ENCODE measurements around the gene TSEN2. TPM values are rescaled to one million over a fixed set of nuclear protein-coding genes. Genes with fewer than 3 reads are reported as not detected.

TSEN2 gene
- total RNA-seq, 1 donor from 2014 or later, result 8.6 TPM

GRCh38 chr3:12439161-12439940, 44.9 kb upstream of the TSEN2 start:
- Mint-ChIP-seq H3K36me3 (ENCODE audit: low read depth) (no peaks in the 10 kb centered on the region), H3K9me3 (ENCODE audit: low read depth) (no peaks in the 10 kb centered on the region), H3K27ac (ENCODE audit: unreplicated experiment) (peak overlapping the region; percentile 88), H3K4me1 (ENCODE audit: low read depth) (peaks cover 79% of the 10 kb centered on the region), H3K27me3 (ENCODE audit: low read depth) (no peaks in the 10 kb centered on the region), H3K4me3 (ENCODE audit: unreplicated experiment) (no peak overlapping the region)
- DNase-seq (ENCODE audit: low spot score), result no peak
- TF ChIP-seq, protein P1, sequence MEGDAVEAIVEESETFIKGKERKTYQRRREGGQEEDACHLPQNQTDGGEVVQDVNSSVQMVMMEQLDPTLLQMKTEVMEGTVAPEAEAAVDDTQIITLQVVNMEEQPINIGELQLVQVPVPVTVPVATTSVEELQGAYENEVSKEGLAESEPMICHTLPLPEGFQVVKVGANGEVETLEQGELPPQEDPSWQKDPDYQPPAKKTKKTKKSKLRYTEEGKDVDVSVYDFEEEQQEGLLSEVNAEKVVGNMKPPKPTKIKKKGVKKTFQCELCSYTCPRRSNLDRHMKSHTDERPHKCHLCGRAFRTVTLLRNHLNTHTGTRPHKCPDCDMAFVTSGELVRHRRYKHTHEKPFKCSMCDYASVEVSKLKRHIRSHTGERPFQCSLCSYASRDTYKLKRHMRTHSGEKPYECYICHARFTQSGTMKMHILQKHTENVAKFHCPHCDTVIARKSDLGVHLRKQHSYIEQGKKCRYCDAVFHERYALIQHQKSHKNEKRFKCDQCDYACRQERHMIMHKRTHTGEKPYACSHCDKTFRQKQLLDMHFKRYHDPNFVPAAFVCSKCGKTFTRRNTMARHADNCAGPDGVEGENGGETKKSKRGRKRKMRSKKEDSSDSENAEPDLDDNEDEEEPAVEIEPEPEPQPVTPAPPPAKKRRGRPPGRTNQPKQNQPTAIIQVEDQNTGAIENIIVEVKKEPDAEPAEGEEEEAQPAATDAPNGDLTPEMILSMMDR (IDR thresholded peaks at IDR 0.05), result no peak

- Mint-ChIP-seq H3K4me3 (ENCODE audit: unreplicated experiment) (no peak overlapping the region), H3K9me3 (ENCODE audit: low read depth) (no peaks in the 10 kb centered on the region), H3K27me3 (ENCODE audit: low read depth) (no peaks in the 10 kb centered on the region), H3K4me1 (ENCODE audit: low read depth) (peaks cover 86% of the 10 kb centered on the region), H3K27ac (ENCODE audit: unreplicated experiment) (peak overlapping the region; percentile 88), H3K36me3 (ENCODE audit: low read depth) (no peaks in the 10 kb centered on the region)
- DNase-seq (ENCODE audit: low spot score), result no peak
- TF ChIP-seq, protein P1 (IDR thresholded peaks at IDR 0.05), result no peak
Observed at GRCh38 chr3:12440927-12441714, 43.2 kb upstream of the TSEN2 start.

DNA sequence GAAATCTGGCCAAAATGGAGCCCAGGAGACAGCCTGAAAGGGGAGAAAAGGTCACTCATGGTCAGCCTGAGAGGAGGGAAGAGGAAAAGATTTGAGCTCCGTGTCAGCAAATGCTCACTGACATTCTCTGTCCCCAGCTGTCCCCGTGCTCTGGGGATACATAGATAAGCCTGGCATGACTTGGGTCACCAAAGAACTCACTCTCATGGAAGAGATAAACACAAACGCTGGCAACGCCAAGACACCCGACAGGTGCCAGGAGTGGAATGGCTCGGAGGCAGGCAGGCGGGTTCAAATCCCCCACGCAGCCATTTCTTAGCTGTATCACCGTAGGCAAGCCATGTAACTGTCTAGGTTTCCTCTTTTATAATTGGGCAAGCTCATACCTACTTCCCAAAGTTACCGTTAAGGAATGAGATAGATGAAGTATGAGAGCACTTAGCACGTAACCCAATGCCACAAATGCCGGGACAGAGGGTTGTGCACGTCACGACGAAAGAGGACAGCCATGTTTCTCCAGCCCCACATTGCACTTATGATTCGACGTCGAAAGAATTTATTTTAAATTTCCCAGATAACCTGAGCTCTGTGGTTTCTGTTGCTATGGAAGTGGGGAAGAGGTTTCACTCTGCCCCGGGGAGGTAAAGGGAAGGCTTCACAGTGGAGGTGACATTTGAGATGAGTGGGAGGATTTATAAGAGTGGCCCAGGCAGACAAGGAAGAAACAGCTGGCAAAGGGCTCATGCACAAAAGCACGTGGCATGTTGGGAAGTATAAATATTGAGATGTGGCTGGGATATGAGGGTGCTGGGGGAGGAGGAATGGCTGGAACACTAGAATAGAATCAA, 41.4 kb upstream of the TSEN2 start:
- TF ChIP-seq, protein P1 (IDR thresholded peaks at IDR 0.05), result no peak
- H3K4me1 Mint-ChIP-seq (ENCODE audit: low read depth), result peaks cover 69% of the 10 kb centered on the region
- no peaks in the 10 kb centered on the region for H3K9me3 Mint-ChIP-seq (ENCODE audit: low read depth)
- H3K27ac Mint-ChIP-seq (ENCODE audit: unreplicated experiment), result peak overlapping the region; percentile 75
- DNase-seq (ENCODE audit: low spot score), result no peak
- H3K27me3 Mint-ChIP-seq (ENCODE audit: low read depth), result no peaks in the 10 kb centered on the region
- no peak overlapping the region for H3K4me3 Mint-ChIP-seq (ENCODE audit: unreplicated experiment)
- no peaks in the 10 kb centered on the region for H3K36me3 Mint-ChIP-seq (ENCODE audit: low read depth)

- Mint-ChIP-seq H3K27me3 (ENCODE audit: low read depth) (no peaks in the 10 kb centered on the region), H3K36me3 (ENCODE audit: low read depth) (no peaks in the 10 kb centered on the region), H3K4me1 (ENCODE audit: low read depth) (peaks cover 64% of the 10 kb centered on the region), H3K27ac (ENCODE audit: unreplicated experiment) (peak overlapping the region; percentile 87), H3K4me3 (ENCODE audit: unreplicated experiment) (no peak overlapping the region), H3K9me3 (ENCODE audit: low read depth) (no peaks in the 10 kb centered on the region)
- DNase-seq (ENCODE audit: low spot score), result no peak
- TF ChIP-seq, protein P1 (IDR thresholded peaks at IDR 0.05), result no peak
Observed at GRCh38 chr3:12443781-12444522, 40.3 kb upstream of the TSEN2 start.

All from chondrocyte (in vitro differentiated cells).